GM21717 (cell line): ENCODE results near the gene HOXB5.

Source experiments
- ATAC-seq: cut with Tn5 transposase; IDR thresholded peaks from one replicate; pipeline ENCODE4 v1.9.1; 2021; ENCODE audit warnings: mild to moderate bottlenecking, moderate library complexity; ENCODE audit not compliant: unreplicated experiment

HOXB5 gene

DNA sequence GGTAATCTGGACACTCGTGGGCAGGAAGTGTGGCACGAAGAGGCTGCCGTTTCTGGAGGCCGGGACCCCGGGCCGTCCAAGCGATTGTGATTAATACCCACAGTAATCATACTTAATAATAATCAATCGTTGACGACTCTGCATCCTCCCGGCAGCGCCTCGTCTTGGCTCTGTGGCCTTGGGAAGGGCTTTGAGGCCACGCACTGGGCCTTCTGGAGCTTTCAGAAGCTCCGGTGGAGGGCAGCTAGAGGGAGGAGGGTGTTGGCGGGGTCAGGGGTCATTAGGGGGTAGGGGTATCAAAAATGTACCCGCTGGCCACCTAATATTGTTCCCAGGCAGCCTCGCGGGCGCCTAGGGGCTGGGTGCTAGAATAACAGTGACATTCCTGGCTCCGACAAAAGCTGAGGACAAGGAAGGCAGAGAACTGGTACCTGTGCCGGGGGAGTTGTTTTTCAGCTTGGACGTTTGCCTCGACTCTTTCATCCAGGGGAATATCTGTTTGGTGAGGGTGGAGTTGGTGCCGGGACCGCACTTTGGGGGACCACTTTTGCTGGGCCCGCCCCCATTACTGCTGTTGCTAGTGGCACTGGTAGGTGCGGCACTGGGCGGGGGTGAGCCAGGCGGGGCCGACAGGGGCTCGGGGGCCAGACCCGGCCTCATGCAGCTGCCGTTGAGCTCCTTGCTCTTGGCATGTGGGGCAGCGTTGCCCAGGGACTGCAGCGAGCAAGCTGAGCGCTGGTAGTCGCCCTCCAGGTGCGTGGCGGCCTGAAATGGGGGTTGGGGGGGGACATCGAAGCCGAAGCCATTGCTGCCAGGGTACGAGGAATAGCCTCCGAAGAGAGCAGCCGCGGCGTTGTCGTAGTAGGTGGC lies 41.7 kb downstream of the HOXB5 start:
- no peak for ATAC-seq

GRCh38 chr17:48551214-48551555 lies 42.4 kb downstream of the HOXB5 start:
- ATAC-seq = no peak

DNA sequence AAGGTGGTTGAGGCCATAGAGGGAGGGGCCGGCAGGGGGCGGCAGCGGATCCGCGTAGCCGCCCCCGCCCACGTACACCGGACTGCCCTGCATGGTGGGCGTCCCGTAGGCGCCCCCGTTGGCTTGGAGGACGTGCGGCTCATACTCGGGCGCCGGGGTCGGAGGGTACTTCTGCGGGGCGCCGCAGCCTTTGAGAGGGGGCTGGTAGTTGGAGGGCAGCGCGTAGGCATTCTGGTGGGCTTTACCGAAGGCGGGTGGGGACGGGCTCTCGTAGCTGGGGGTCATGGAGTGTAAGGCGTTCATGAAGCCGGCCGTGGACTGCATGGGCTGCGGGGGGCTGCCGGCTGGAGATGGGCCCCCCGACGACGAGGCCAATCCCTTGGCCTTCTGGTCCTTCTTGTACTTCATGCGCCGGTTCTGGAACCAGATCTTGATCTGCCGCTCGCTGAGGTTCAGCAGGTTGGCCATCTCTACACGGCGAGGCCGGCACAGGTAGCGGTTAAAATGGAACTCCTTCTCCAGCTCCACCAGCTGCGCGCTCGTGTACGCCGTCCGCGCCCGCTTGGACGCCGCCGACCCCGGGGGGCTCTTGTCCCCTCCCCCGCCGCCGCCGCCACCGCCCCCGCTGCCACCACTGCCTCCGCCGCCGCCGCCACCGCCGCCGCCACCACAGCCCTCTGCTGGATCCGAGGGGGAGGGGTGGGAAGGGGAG lies 42.9 kb downstream of the HOXB5 start:
- no peak for ATAC-seq

DNA sequence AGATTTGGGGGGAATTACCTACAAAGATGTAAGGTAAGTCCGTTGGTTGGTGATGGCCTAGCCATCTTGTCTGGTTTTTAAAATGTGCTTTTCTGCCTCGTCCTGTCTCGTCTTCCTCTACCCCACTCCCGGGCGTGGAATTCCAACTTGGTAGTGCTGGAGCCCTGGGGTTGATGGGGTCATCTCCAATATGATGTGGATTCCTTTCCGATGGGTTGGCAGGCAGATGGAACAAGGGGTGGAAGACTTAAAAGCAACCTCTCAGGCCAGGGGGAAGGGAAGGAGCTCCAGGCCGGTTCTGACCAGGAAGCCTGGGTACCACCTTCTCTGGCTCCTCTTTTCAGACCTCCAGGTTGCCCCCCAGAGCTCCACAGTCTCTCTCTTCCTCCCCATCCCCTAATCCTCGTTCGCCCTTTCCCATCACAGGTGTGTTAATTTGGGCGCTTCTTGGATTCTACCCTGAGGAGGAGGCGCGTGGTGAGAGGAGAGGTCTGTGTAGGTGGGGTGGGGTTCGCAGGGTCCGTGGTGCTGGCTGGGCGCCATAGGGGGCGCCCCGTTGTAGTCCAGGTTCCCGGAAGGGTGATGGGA lies 43.6 kb downstream of the HOXB5 start:
- ATAC-seq = no peak

DNA sequence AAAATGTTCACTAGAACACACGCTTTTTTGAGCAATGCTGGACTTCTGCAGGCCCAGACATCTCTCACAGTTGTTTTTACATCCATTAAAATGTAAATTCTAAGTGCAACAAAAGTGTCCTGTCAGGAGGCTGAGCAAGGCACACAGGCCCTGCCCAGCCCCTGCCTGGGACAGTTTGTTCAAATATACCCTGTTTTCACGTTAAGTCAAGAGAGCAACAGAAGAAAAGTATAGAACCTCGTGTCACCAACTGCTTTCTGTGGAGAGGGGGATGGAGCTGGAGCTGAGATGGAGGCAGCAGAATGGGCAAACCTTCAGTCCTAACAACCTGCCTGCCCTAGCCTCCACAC lies 44.3 kb downstream of the HOXB5 start:
- no peak for ATAC-seq

DNA sequence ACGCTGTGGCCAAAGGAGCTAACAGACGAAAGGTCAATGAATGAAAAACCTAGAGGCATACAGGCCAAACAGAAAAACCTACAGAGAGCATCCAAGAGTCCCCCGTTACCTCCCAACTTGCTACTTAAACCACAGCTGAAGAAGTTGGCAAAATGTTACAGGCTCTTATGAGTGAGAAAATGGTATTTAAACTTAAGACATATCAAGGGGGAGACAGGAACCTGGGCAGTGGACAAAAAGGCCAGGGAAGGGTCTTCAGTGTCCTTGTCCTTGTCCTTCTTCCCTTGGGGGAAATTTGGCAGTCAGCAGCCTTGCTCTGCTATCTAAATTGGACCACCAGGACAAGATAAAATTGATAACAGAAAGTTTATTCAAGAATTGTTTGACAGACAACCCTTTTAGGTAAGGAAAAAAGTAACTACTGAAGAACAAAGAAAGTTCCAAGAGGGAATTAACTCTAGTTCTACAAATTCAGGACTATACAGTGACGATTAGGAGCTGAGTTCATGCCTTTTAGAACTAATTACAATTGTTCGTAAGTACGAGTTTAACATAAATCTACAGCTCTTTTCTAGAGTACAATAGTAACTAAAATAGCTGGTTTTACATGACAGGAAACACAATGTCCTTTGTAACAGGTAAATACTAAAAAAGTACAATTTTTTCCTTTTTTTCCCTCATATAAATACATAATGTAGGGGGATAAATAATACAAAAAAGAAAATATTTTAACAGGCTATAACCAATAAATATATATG lies 44.9 kb downstream of the HOXB5 start:
- no peak for ATAC-seq

- no peak for ATAC-seq
Measured at GRCh38 chr17:48547808-48548522, 45.6 kb downstream of the HOXB5 start.

- no peak for ATAC-seq
Measured at GRCh38 chr17:48546924-48547807, 46.4 kb downstream of the HOXB5 start.

GRCh38 chr17:48546137-48546923 lies 47.2 kb downstream of the HOXB5 start:
- ATAC-seq = no peak

- no peak for ATAC-seq
Measured at GRCh38 chr17:48545539-48545938, 48.0 kb downstream of the HOXB5 start.

DNA sequence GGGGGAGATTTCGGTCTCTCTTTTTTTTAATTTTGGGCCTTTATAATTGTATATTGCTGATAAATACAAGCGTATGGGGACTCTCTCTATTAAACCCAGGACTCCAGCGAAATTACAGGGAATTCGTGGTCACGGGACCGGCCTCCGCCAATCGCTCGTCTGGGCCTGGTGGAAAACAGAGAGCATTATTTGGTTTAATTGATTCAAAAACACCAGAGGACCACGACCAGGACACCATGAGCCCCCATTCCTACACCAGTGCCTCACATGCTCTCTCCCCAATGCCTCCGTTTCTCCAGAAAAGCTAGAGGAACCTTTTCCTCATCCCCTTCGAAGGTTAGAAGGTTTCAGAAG lies 48.6 kb downstream of the HOXB5 start, which contains the start of gene HOXB2:
Gene HOXB2, minus strand, starts transcription at position 88 of the 354 bp plus-strand sequence. CDS start 198 bp downstream, outside the sequence.
- ATAC-seq = no peak

GRCh38 chr17:48544349-48545021 lies 49.1 kb downstream of the HOXB5 start:
- ATAC-seq = no peak

DNA sequence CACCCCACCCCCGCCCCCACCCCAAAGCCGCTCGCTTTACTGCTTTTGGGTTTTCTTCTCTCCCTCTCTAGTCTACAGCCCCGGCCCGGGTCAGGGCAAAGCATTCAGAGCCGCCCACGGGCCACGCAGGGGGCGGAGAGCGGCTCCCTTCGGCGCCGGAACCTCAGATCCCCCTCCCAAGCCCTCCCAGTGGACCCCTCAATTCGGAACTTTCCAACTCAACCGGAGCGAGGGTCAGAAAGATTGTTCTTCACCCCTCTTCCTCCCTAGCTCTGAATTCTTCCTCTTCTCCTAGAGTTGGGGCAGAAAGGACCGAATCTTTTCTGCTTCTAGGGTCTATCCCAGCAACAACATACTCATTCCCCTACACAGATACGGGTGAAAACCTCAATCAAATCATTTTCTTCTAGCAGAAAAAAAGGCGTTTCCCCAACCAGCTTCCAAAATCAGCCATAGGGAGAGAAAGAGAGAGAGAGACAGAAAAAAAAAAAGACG lies 49.7 kb downstream of the HOXB5 start:
- no peak for ATAC-seq

DNA sequence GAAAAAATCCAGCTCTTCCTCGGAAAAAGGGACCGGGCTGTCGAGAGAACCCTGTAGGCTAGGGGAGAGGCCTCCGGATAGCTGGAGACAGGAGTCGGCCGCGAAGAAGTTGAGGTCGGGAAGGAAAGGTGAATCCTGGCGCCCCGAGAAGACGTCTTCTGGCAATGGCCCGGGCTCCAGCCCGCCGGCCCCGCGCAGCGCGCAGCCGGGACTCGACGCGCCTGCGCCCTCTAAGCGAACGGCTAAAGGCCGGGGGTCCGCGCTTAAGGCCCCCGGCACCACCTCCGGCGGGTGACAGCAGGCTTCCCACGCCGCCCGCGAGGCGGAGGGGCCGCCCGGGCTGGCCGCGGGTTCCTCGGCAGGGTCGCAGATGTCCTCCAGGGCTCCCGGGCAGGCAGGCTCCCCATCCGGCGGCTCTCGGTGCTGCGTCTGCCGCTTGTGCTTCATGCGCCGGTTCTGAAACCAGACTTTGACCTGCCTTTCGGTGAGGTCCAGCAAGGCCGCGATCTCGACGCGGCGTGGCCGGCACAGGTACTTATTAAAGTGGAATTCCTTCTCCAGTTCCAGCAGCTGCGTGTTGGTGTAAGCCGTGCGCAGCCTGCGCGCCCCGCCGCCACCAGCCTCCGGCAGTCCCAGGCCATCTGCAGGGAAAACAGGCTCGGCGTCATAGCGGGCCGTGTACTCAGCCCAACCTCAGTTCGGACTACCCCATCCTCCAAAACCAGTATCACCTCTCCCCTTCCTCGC lies 50.3 kb downstream of the HOXB5 start:
- ATAC-seq = no peak

DNA sequence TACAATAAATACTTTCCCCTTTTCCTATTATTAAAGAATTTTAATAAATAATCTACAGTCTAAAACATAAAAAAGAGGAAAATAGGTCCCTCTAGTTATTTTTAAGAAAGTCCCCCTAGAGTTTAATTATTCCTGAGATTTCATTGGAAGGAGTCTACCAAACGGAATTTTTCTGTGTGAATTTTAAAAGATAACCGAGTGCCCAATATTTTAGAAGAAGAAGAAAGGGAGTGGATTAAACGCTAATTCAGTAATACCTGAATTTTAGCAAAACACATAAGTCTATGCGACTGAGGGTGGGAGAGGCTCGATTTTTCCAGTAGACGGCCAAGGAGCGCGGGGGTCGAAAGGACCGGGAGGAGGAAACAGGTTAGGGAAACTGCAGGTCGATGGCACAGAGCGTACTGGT lies 50.9 kb downstream of the HOXB5 start:
- ATAC-seq = no peak

GRCh38 chr17:48542114-48542656 lies 51.4 kb downstream of the HOXB5 start:
- no peak for ATAC-seq

DNA sequence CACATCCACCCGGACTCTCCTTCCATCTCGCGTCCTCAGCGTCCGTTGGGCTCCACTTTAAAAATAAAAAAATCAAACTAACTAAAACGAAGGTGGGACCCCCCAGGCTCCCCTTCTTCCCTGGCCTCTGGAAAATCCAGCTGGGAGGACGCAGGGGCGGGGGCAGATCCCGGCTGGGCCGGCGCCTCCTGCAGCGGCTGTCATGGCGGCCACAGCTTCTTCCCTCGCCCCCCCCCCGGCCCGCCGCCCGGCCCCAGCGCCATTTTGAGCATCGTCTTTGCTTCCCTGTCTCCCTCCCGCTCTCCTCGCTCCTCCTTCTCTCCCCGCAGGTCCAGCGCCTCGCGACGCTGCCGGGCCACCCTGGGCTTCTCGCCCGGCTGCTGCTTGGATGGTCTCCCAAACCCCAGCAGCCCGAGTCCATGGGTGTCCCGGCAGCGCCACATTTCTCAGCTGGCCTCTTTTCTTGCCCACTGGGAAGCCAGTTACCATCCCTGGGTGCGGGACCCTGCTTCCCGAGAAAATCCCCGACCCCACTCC lies 51.9 kb downstream of the HOXB5 start:
- no peak for ATAC-seq
